ENCODE data around the gene CCNC.

Gene CCNC

DNA sequence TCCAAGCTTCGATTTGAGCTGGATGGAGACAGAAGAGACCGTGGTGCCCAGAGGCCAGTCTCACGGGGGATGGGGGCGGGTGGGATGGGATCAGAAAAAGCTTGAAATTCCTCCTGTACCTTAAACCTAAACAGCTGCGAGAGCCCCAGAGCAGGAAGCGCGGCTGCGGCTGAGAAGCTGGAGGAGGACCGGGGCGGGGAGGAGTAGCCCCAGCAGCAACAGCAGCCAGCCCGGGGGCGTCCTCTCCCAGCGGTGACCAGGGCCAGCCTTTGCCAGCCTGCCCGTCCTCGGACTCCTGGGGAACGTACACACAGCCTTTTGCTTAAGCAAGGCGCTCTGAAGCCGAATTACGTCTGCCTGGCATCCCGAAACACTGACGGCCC lies 20.8 kb upstream of the CCNC start:
- H3K4me3 ChIP-seq (ENCODE audit: low read depth, low read length) = peak overlapping the region; percentile 49
- no peak for DNase-seq (ENCODE audit: low read depth)
- in situ Hi-C loops (cut with HindIII; ENCODE audit: low sequenced_read_pairs) = no loop called here
- TF ChIP-seq, protein P1, sequence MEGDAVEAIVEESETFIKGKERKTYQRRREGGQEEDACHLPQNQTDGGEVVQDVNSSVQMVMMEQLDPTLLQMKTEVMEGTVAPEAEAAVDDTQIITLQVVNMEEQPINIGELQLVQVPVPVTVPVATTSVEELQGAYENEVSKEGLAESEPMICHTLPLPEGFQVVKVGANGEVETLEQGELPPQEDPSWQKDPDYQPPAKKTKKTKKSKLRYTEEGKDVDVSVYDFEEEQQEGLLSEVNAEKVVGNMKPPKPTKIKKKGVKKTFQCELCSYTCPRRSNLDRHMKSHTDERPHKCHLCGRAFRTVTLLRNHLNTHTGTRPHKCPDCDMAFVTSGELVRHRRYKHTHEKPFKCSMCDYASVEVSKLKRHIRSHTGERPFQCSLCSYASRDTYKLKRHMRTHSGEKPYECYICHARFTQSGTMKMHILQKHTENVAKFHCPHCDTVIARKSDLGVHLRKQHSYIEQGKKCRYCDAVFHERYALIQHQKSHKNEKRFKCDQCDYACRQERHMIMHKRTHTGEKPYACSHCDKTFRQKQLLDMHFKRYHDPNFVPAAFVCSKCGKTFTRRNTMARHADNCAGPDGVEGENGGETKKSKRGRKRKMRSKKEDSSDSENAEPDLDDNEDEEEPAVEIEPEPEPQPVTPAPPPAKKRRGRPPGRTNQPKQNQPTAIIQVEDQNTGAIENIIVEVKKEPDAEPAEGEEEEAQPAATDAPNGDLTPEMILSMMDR (IDR thresholded peaks at IDR 0.05; ENCODE audit: low read depth, low read length, missing control alignments) = no peak

DNA sequence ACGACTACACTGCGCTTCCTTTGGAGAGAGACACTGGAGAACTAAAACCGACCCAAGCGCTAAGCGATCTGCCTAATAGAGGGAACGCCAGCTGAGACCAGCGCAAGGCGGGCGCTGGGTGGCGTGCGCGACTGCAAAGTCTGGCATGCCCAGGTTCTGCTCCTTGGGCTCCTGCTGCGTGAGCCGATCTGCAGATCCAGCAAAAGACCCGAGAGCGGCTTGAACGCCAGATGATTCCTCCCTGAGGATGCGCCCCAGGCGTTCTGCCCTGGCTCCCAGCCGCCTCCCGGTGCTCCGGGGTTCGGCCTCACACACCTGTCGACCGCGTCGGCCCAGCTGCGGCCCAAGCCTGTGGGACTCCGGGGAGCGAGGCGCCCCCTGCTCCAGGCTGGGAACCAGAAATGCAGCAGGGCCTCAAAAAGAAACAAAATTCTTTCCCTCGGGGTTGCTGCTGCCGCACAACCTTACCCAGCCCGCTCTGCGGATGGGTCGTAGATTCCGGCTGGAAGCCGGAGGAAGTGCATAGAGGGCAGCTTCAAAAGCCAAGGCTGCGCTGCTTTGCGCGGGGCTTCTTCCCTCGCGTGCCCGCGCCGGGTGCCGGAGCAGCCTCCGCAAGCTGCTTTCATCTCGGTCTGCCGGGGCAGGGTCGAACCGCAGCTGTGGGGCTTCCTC lies 20.3 kb upstream of the CCNC start:
- DNase-seq (ENCODE audit: low read depth) = peak; percentile 28
- peak overlapping the region; percentile 49 for H3K4me3 ChIP-seq (ENCODE audit: low read depth, low read length)
- in situ Hi-C loops (cut with HindIII; ENCODE audit: low sequenced_read_pairs) = no loop called here
- TF ChIP-seq, protein P1 (IDR thresholded peaks at IDR 0.05; ENCODE audit: low read depth, low read length, missing control alignments) = peak; percentile 53

DNA sequence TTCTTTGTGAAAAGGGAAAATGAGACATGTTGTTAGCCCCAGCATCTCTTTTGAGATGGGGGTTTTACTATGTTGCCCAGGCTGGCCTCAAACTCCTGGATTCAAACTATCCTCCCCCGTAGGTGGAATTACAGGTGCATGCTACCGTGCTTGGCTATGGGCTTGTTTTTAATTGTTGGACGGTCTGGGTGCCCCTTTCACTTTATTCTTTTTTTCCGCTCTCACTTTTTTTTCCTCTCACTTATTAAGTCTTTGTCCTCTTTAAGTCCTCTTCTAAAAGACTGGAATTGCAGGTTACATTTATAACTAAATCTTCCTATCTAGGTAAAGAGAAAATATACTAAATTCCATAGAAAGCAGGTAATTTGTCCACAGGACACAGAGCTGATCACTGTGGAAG lies 19.3 kb upstream of the CCNC start:
- no peak overlapping the region for H3K4me3 ChIP-seq (ENCODE audit: low read depth, low read length)
- in situ Hi-C loops (cut with HindIII; ENCODE audit: low sequenced_read_pairs) = no loop called here
- DNase-seq (ENCODE audit: low read depth) = no peak
- TF ChIP-seq, protein P1 (IDR thresholded peaks at IDR 0.05; ENCODE audit: low read depth, low read length, missing control alignments) = no peak

DNA sequence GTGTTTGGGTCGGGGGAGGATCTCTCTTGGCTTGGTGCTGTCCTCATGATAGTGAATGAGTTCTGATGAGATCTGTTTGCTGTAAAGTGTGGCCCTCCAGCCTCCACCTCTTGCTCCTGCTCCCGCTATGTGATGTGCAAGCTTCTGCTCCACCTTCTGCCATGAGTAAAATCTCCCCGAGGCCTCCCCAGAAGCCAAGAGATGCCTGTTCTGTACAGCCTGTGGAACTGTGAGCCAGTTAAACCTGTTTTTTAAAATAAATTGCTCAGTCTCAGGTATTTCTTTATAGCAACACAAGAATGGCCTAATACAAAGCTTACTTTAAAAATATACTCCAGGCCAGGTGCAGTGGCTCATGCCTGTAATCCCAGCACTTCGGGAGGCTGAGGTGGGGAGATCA lies 11.3 kb upstream of the CCNC start:
- in situ Hi-C loops (cut with HindIII; ENCODE audit: low sequenced_read_pairs) = no loop called here
- TF ChIP-seq, protein P1 (IDR thresholded peaks at IDR 0.05; ENCODE audit: low read depth, low read length, missing control alignments) = no peak
- DNase-seq (ENCODE audit: low read depth) = no peak
- H3K4me3 ChIP-seq (ENCODE audit: low read depth, low read length) = no peak overlapping the region

DNA sequence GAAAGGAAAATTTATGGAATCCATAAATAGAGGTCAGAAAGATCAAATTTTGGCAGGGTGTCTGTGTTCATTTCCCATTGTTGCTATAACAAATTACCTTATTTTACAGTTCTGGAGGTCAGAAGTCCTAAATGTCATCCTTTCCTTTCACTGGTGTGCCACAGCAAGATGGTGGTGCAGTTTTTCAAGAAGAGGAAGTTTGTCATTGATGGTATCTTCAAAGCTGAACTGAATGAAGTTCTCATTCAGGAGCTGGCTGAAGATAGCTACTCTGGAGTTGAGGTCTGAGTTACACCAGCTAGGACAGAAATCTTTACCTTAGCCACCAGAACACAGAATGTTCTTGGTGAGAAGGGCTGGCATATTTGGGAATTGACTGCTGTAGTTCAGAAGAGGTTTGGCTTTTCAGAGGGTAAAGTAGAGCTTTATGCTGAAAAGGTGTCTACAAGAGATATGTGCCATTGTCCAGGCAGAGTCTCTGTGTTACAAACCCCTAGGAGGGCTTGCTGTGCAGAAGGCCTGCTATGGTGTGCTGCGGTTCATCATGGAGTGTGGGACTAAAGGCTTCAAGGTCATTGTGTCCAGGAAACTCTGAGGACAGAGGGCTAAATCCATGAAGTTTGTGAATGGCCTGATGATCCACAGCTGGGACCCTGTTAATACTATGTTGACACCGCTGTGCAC lies 7.2 kb upstream of the CCNC start:
- no peak for DNase-seq (ENCODE audit: low read depth)
- in situ Hi-C loops (cut with HindIII; ENCODE audit: low sequenced_read_pairs) = no loop called here
- TF ChIP-seq, protein P1 (IDR thresholded peaks at IDR 0.05; ENCODE audit: low read depth, low read length, missing control alignments) = no peak
- H3K4me3 ChIP-seq (ENCODE audit: low read depth, low read length) = no peak overlapping the region

DNA sequence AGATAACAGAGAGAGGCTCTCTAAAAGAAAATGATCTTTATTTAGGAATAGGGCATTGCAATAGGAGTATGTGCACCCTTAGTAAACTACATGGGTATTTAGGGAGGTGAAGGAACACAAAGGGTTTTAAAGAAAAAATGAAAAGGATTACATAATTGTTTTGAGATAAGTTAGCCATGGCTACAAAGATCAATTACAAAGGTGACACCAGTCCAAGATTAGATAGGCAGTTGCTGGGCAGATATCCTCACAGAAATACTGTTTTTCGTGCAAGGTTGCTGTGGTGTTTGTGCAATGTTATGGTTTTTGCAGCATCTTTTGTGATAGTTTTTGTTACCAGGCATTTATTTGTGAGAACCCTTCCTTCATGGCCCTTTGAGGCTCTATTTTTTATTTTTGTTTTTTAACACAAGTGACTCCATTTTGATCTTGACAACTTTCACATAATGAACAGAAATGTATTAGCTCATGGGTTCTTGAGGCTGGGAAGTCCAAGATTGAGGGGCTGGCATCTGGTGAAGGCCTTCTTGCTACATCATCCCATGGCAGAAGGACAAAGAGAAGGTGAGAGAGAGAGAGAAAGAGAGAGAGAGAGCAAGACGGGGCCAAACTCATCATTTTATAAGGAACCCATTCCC lies 5.6 kb upstream of the CCNC start:
- in situ Hi-C loops (cut with HindIII; ENCODE audit: low sequenced_read_pairs) = no loop called here
- TF ChIP-seq, protein P1 (IDR thresholded peaks at IDR 0.05; ENCODE audit: low read depth, low read length, missing control alignments) = no peak
- no peak for DNase-seq (ENCODE audit: low read depth)

More for the DNA sequence above, 5.6 kb upstream of the CCNC start:
- H3K4me3 ChIP-seq (ENCODE audit: low read depth, low read length) = no peak overlapping the region
